A172 (cell line): ENCODE measurements around the gene COPG1. TPM values are rescaled to one million over a fixed set of nuclear protein-coding genes. Genes with fewer than 3 reads are reported as not detected.
"Not testable (repeated sequence)": the region's sequence is repeated elsewhere in the genome, so short reads cannot be mapped to it uniquely, and the experiment has no call there.

ENCODE experiments used
- DNase-seq: peaks from one replicate; pipeline ENCODE4 v3.0.0-alpha.2; 2015; ENCODE audit warnings: low spot score
- total RNA-seq: library from RNA; depleted of rRNA; stranded (reverse); fragments of >200 nt; shearing (Covaris generic); gene quantifications from 2 replicates; pipeline ENCODE4 v1.2.3, GENCODE V29; 2014; rRNA removed

Gene COPG1, protein sequence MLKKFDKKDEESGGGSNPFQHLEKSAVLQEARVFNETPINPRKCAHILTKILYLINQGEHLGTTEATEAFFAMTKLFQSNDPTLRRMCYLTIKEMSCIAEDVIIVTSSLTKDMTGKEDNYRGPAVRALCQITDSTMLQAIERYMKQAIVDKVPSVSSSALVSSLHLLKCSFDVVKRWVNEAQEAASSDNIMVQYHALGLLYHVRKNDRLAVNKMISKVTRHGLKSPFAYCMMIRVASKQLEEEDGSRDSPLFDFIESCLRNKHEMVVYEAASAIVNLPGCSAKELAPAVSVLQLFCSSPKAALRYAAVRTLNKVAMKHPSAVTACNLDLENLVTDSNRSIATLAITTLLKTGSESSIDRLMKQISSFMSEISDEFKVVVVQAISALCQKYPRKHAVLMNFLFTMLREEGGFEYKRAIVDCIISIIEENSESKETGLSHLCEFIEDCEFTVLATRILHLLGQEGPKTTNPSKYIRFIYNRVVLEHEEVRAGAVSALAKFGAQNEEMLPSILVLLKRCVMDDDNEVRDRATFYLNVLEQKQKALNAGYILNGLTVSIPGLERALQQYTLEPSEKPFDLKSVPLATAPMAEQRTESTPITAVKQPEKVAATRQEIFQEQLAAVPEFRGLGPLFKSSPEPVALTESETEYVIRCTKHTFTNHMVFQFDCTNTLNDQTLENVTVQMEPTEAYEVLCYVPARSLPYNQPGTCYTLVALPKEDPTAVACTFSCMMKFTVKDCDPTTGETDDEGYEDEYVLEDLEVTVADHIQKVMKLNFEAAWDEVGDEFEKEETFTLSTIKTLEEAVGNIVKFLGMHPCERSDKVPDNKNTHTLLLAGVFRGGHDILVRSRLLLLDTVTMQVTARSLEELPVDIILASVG
- 296 and 315 TPM in 2 replicates for total RNA-seq

DNA sequence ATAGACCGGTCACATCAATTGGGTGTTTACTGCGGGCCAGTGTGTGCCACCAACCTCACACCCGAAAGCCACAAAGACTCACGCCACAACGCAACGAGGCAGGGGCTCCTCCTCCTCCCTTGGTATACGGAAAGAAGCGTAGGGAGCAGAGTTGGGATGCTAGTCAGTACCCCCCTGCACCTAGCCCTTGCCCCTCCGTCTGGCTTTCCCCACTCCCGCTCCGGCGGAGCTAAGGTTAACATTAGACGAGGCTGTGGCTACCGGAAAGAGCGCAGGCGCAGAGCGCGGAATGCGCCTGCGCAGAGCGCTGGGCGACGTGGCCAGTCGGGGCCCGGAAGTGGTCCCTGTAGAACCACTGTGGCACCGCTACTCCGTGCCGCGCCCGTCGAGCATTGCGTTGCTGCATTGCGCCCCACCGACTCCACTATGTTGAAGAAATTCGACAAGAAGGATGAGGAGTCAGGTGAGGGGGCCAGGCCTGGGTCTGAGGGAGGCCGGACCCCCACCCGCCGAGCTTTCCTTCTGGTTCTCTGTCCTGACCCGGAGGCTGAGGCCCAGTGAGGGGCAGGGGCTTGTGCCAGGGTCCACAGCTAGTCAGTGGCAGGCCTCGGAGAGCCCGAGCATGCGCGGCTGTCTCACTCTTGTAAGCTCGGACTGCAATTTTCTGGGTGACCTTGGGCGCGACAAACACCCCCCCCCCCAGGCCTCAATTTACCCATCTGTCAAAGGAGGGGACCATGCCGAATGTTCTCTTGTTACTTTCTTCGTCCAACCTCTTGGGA is at the start of gene COPG1:
Gene COPG1 (plus strand): TSS at position 323 of the 782 bp plus-strand sequence. CDS start 104 bp downstream, at position 427.
- peak; percentile 92 for DNase-seq

DNA sequence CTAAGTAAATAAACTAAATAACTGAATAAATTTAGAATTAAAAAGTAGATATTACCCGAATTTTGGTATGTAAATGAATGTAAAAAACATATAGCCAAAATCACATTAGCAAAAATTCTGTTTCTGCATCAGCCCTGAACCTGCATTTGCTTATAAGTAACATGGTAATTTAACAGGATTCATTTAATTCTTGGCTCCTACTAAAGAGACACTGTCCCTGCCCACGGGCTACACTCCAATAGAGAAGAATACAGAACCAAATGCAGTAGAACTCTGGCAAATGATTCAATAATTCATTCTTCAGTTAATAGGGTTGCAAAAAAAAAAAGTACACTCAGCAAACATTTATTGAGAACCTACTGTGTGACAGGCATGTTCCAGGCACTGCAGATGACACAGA is 44.9 kb upstream of the COPG1 start:
- no peak for DNase-seq

DNA sequence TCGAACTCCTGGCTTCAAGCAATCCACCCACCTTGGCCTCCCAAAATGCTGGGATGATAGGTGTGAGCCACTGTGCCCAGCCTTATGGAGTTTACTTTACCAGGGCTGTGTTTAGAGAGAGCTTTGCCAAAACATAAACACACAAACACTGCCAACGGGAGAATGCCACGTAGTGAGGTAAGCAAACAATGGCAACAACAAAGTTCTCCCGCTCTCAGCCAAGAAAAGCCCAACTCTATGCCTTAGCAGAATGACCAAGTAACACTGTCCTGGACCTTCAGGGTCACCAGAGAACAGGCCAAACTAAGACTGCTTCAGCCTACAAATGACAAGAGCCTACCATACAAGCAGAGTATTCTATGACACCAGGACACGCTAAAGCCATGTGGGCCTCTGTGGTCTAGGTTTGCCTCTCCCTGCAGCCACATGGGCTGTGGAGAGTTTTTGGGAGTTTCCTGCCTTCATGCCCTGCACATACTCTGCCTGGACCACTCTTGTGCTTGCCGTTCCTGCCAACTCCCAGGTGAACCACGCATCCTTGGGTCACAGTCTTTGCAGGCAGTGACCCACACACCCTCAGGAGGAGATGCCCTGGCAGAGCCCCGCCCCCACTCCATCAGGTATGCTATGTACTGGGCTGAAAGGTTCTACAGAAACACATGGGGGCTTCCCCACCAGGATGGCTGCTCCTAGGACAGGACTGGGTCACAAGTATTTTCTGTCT is 44.1 kb upstream of the COPG1 start:
- no peak for DNase-seq

DNA sequence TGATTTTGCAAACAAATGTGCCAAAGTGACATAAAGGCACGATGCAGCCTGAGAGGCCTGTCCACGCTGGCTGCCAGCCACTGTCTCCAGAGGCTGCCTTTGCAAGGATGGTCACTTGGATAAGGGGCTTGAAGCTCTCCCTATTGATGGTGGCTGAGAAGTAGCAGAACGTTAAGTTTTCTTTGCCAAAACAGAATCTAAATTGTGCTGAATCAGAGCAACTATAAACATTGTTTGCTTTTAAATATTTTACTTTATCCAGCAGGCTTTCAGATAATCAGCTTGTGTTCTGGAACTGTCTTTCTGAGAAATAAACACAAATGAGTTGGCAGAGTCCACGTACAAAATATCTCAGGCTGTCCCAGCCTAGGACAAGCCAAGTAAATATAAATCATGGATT is 41.9 kb upstream of the COPG1 start:
- DNase-seq = no peak

DNA sequence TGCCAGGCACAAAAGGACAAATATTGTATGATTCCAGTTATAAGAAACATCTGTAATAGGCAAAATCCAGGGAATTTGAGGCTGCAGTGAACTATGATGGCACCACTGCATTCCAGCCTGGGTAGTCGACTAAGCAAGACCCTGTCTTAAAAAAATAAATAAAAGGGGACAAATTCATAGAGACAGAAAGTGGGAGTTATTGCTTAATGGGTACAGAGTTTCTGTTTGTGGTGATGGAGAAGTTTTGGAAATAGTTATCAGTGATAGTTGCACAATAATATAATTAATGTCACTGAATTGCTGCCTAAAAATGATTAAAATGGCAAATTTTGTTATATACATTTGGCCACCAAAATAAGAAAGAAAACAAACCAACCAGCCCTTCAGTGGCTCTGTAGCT is 38.1 kb upstream of the COPG1 start:
- DNase-seq = no peak

DNA sequence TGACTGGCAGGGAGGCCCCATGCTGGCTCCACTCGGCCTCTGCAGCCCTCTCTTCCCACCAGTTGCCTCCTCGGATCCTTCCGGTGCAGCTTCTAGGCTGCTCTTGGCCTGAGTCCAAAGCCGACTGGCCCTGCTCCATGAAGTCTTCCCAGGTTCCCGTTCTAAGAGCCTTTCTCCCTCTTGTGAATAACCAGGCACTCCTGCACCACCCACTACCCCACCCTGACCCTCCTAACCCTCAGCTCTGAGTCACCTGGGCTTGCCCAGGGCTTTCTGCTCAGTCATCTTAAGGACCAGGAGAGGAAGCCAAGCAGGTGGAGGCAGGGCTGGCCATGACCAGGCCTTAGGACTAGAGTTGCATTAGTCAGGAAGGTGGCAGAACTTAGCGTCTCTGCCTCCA is 37.6 kb upstream of the COPG1 start:
- peak; percentile 100 for DNase-seq

DNA sequence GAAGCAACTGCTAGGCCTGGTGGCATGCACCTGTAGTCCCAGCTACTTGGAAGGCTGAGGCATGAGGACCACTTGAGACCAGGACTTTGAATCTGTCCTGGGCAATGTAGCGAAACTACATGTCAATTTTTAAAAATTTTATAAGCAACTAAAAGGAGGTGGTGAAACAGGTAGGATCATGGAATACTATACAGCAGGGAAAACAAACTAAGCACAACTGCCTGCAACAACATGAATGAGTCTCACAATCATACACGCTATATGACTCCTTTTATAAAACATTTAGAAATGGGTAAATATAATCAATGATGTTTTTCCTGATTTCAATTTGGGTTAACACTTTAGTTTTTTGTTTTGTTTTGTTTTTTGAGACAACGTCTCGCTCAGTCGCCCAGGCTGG is 36.2 kb upstream of the COPG1 start:
- DNase-seq = no peak

DNA sequence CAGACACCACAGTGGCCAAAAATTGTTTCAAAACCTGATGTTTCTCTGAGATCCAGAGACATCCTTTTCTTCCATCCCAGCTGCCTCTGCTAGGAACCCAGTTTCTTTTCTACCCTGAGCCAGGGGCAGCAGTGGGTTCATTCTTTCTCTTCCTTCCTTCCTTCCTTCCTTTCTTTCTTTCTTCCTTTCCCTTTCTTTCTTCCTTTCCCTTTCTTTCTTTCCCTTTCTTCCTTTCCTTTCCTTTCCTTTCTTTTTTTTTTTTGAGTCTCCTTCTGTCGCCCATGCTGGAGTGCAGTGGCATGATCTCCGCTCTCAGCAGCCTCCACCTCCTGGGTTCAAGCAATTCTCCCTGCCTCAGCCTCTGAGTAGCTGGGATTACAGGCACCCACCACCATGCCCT is 30.7 kb upstream of the COPG1 start:
- DNase-seq = no peak

DNA sequence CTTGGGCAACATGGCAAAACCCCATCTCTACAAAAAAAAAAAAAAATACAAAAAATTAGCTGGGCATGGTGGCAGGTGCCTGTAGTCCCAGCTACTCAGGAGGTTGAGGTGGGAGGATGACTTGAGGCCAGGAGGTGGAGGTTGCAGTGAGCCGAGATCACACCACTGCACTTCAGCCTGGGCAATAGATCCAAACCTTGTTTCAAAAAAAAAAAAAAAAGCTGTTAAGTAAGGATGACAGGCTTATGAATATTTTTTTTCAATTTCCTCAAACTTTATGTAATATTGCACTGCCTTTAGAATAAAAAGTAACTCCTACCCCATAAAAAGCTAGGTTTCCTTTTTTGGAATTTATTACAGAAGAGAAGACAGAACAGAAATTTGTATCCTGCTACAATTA is 25.0 kb upstream of the COPG1 start:
- DNase-seq = not testable (repeated sequence)

DNA sequence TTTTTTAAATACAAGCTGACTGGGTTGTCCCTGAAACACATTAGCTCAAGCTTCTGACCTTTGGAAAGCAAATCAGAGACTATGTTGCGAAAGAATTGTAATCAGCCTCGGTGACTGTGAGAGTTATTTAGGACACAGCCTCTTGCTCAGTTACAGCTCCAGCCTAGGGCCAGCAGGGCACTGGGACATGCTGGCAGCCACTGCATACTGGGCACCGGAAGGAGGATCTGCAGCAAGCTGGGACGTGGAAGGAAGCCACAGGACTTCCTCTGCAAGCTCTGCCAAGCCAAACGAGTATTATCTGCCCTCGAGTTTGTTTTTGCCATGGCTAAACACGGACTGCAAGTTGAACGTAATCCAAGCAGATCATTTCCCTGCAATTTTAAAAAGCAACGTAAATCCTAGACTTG is 24.4 kb upstream of the COPG1 start:
- peak; percentile 90 for DNase-seq

DNA sequence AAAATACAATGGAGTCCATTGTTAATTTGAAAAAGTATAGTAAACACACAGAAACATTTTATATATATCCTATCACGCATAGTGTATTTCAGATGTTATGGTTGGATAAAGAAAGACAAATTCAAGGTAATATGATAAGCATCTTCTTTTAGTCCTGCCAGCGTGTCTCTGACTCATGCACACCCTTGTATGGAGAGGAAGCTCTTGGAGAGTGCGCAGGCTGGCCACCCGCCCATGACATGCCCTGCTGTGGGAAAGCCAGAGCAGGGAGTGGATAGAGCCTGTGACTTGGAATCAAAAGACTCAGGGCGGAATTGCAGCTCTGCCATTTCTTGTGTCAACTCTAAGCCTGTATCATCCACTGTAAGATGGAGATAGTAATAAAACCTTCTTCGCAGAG is 23.0 kb upstream of the COPG1 start:
- peak; percentile 99 for DNase-seq

DNA sequence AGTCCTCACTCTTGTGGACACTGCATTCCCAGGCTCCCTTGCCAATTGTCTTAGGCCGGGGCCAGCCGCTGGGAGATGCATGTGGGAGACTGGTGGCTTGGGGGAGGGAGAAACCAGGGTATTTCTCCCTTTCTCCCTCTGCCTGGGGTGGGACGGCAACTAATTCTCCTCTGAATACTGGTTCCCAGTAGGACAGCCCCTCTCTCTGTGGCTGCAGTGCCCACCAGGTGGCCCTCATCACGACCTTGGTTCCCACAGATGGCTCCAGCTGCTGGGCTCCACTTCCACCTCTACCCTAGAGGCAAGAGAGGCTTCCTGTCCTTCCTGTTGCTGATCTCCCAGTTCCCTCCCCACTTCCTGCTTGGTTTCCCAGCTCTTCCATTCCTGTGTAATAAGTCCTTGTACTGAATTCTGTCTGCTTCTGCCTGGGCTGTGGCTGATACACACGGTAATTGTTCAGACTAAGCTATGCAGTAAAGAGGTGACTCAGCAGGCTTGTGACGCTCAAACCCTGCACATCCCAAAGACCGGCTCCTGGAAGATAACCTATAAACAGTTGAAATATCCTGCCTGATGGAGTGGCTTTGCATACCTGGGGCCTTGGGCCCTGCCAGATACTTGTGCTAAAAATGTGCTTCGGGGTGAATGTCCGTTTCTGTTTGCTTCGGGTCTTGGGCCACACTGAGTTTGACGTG is 20.4 kb upstream of the COPG1 start:
- DNase-seq = peak; percentile 96

DNA sequence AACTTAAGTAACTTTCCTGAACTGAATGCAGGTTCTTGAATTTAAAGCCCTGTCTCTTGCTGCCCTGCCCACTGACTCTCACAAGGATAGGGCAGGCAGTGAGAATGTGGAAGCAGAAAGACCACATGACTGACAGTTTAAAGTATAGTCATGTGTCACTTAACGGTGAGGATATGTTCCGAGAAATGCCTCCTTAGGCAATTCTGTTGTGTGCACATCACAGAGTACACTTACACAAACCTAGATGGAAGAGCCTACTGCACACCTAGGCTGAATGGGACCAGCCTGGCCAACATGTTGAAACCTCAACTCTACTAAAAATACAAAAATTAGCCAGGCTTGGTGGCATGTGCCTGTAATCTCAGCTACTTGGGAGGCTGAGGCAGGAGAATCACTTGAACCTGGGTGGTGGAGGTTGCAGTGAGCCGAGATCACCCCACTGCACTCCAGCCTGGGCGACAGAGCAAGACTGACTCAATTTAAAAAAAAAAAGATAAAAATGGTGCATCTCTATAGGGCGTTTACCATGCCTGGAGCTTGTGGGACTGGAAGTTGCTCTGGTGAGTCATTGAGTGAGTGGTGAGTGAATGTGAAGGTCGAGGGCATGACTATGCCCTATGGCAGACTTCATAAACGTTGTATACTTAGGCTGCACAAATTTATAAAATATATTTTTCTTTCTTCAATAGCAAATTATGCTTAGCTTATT is 18.9 kb upstream of the COPG1 start:
- peak; percentile 96 for DNase-seq

DNA sequence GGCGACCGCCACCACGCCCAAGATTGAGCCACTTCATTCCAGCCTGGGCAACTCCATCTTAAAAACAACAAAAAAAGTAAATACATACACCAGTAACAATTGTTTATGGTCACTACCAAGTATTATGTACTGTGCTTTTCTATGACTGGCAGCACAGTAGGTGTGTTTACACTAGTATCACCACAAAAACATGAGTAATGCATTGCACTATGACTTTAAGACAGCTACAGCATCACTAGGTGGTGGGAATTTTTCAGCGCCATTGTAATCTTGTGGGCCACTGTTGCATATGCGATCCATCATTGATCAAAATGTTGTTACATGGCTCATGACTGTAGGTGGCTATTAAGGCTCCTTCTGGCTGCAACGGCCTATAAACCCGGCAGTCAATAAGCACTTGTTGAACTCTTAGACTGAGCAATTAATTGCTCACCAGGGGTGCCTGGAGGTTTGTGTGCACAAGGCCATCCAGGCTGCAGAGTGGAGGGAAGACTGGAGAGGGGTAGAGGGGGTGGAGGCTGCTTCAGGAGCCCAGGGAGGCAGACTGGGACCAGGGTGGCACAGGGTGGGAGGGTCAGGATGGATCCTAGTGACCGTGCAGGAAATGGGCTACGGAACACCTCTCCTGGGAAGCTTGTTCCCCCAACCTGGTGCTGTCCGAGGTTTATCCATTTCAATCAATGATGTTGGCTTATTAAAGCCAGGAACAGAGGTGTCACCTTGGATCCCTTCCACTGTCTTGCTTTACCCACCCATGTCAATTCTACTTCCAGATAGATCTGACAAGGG is 17.9 kb upstream of the COPG1 start:
- peak; percentile 66 for DNase-seq

DNA sequence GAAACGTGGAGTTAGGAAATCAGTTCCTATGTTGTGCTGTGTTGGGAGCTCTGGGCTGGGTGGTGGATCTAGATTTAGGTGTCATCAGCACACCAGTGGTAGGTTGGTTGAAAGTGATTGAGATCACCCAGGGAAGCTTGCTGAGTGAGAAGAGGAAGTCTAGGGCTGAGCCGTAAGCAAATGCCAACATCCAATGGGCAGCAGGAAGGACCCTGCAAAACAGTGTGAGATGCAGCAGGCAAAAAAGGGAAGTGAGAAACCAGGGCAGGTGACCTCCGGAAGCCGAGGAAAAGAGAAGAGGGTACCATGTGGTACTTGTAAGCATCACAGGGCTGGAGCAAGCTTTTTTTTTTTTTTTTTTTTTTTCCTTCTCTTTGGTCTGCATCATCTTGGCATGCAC is 15.9 kb upstream of the COPG1 start:
- DNase-seq = no peak

DNA sequence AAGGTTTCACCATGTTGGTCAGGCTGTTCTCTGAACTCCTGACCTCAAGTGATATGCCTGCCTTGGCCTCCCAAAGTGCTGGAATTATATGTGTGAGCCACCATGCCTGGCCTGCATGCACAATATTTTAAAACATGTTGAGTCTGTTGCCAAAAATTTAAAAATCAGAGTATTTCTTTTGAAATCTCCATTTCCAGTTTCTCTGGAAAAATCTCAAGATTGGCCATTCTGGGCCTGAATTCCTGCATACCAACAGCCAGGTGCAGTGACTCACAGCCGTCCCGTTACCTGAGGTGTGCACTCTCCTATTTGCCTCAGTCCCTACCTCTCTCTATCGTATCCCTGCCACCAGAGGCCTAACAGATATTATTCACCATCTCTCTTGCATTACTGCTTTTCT is 15.0 kb upstream of the COPG1 start:
- DNase-seq = no peak

DNA sequence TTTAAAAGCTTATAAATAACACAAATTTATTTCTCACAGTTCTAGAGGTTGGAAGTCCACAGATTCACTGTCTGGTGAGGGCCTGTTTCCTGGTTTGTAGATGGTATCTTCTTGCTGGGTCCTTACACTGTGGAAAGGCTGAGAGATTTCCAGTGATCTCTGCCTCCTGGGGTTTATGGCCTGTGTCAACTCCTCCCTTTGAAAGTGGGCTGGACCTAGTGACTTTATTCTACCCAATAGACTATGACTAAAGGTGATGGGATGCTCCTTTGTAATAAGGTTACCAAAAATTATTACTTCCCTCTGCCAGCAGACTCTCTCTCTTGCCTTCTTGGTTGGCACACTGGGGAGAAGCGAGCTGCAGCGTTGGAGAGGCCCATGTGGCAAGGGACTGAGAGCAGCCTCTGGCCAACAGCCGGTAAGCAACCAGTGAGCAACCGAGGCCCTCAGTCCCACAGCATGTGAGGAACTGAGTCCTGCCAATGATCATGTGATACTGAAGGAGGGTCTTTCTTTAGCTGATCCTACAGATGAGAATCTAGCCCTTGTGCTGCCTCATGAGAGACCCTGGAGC is 14.0 kb upstream of the COPG1 start:
- no peak for DNase-seq

DNA sequence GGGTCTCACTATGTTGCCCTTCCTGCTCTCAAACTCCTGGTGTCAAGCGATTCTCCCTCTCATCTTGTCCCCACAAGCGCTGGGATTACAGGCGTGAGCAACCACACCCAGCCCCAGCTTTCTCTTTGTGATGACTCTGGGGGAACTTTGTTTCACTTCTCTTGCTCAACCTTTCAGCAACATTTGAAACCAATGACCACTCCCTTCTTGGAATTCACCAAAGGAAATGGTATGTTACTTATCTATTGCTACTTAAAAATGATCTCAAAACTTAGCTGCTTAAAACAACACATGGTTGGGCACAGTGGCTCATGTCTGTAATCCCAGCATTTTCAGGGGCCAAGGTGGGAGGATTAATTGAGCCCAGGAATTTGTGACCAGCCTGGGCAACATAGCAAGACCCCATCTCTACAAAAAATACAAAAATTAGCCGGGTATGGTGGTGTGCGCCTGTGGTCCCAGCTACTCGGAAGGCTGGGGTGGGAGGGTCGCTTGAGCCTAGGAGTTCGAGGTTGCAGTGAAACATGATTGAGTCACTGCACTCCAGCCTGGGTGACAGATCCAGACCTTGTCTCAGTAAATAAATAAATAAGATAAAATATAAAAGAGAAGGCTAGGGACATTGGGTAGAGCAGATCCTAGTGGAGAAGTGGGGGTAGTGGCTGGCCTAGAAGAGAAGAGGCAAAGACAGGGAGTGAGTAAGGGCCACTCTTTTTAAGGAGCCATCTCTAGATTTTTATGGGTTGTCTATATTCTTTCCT is 10.3 kb upstream of the COPG1 start:
- DNase-seq = no peak
